Suprapubic skin (tissue), 3 donors: Measurements from ENCODE around the gene SET.

Source experiments
- CTCF ChIP-seq, 2 donors: fragments of 200-600 bp in 1 of 2; fragments of 450-650 bp in 1 of 2; sonication (generic) in 1 of 2; IDR thresholded peaks; one replicate each; pipeline ENCODE4 v1.5.1; 2016 to 2019; ENCODE audit warnings: antibody characterized with exemption in 2 of 2, mild to moderate bottlenecking in 1 of 2, moderate library complexity in 1 of 2
- POLR2A ChIP-seq, 2 donors: fragments of 450-650 bp; IDR thresholded peaks; one replicate each; pipeline ENCODE4 v1.6.1; 2017; ENCODE audit warnings: antibody characterized with exemption in 2 of 2, mild to moderate bottlenecking in 2 of 2, moderate library complexity in 2 of 2

DNA sequence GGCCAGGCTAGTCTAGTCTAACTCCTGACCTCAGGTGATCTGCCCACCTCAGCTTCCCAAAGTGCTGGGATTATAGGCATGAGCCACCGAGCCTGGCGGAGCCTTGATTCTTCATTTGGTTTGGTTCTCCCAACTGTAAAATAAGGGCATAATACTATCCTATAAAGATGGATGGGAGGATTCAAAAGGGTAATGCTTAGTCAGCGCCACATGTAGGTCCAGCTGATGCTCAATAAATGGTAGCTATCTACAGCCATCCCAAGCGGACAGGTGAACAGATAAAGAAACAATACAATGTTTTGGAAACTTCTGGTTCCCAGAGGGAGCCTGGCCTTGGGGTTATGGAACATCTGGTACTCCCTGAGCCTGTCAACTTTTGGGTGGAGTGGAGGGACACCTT lies 13.6 kb upstream of the SET start:
- TF ChIP-seq POLR2A (IDR thresholded peaks at IDR 0.05) (no peak), CTCF (IDR thresholded peaks at IDR 0.05) (no peak)
